ENCODE measurements around the gene CAB39L. TPM values are rescaled to one million over a fixed set of nuclear protein-coding genes. Genes with fewer than 3 reads are reported as not detected.

Gene CAB39L
- total RNA-seq, 1 donor from 2014 or later, result 7.7 TPM

DNA sequence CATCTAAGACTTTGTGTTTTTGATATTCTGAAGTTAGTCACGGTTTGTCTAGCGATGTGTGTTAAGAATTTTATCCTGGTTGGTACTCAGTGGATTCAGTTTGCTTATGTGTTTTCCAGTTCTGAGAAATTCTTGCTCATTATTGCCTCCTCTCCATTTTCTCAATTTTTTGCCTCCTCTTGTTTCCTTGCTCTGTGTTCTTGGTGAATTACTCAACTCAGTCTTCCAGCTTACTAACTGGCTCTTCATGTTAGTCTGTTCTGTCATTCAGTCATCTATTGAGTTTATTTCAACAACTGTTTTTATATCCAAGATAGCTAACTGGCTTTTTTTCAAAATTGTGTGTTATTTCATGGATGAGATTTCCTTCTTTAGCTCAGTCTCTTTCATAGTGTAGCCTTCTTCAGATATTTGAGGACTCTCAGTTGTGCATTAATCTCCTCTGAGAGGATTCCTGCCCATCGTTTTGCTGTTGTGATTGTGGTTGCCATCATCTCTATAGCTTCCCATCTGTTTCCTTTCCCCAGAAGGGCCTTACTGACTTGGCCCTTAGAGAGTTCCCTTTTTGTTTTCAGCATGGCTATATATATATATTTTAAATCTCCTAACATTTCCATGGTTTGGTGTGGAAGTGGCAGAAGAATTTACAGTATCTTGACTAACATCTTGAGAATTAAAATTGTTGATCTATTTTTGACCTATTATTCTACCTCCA lies 6.4 kb upstream of the CAB39L start:
- Mint-ChIP-seq H3K36me3 (ENCODE audit: unreplicated experiment) (no peaks in the 10 kb centered on the region), H3K4me1 (ENCODE audit: low read depth, unreplicated experiment) (peaks cover 5% of the 10 kb centered on the region), H3K9me3 (ENCODE audit: unreplicated experiment) (no peaks in the 10 kb centered on the region), H3K27ac (ENCODE audit: unreplicated experiment) (peak overlapping the region; percentile 86), H3K4me3 (ENCODE audit: unreplicated experiment) (peak overlapping the region; percentile 9), H3K27me3 (ENCODE audit: unreplicated experiment) (no peaks in the 10 kb centered on the region)
- no peak for DNase-seq
- TF ChIP-seq, protein P1, sequence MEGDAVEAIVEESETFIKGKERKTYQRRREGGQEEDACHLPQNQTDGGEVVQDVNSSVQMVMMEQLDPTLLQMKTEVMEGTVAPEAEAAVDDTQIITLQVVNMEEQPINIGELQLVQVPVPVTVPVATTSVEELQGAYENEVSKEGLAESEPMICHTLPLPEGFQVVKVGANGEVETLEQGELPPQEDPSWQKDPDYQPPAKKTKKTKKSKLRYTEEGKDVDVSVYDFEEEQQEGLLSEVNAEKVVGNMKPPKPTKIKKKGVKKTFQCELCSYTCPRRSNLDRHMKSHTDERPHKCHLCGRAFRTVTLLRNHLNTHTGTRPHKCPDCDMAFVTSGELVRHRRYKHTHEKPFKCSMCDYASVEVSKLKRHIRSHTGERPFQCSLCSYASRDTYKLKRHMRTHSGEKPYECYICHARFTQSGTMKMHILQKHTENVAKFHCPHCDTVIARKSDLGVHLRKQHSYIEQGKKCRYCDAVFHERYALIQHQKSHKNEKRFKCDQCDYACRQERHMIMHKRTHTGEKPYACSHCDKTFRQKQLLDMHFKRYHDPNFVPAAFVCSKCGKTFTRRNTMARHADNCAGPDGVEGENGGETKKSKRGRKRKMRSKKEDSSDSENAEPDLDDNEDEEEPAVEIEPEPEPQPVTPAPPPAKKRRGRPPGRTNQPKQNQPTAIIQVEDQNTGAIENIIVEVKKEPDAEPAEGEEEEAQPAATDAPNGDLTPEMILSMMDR (IDR thresholded peaks at IDR 0.05; ENCODE audit: partially characterized antibody, unreplicated experiment), result no peak

DNA sequence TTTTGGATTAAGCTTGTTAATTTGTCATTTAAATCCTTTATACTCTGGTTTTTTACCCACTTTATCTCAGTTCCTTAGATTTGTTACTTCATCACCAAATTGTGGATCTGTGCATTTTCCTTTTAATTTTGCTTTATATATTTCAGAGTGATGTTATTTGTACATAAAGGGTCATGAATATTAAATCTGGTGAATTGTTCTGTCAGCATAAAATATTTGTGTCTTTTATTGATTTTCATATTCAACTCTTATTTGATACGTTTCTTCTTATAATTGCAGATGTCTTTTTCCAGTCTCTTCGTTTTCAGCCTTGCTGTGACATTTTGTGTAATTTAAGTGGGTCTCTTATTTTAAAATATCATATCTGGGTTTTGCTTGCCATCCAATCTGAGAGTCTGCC lies 4.9 kb upstream of the CAB39L start:
- Mint-ChIP-seq H3K9me3 (ENCODE audit: unreplicated experiment) (peaks cover 2% of the 10 kb centered on the region), H3K27ac (ENCODE audit: unreplicated experiment) (no peak overlapping the region), H3K36me3 (ENCODE audit: unreplicated experiment) (no peaks in the 10 kb centered on the region), H3K4me1 (ENCODE audit: low read depth, unreplicated experiment) (peaks cover 8% of the 10 kb centered on the region), H3K27me3 (ENCODE audit: unreplicated experiment) (peaks cover 4% of the 10 kb centered on the region), H3K4me3 (ENCODE audit: unreplicated experiment) (no peak overlapping the region)
- TF ChIP-seq, protein P1 (IDR thresholded peaks at IDR 0.05; ENCODE audit: partially characterized antibody, unreplicated experiment), result no peak
- DNase-seq, result no peak

DNA sequence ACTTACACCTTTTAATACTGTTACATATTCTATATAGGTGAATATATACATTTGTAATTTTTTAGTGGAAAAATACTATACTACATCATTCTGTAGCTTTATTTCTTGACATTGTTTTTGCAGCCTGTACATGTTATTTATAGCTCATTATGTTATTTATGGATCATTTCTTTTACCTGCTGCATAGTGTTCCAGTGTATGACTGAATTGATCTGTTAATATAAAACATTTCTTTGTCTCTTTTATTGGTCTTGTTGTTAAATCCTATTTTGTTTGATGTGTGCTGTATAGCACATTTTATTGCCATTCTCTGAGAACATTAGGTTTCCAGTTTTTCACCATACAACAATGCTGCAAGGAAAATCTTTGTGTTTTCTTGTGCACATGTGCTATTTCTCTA lies 2.6 kb upstream of the CAB39L start:
- no peak for DNase-seq
- no peaks in the 10 kb centered on the region for H3K36me3 Mint-ChIP-seq (ENCODE audit: unreplicated experiment)
- peaks cover 8% of the 10 kb centered on the region for H3K27me3 Mint-ChIP-seq (ENCODE audit: unreplicated experiment)
- TF ChIP-seq, protein P1 (IDR thresholded peaks at IDR 0.05; ENCODE audit: partially characterized antibody, unreplicated experiment), result no peak
- H3K9me3 Mint-ChIP-seq (ENCODE audit: unreplicated experiment), result peaks cover 9% of the 10 kb centered on the region
- H3K4me3 Mint-ChIP-seq (ENCODE audit: unreplicated experiment), result no peak overlapping the region
- peaks cover 8% of the 10 kb centered on the region for H3K4me1 Mint-ChIP-seq (ENCODE audit: low read depth, unreplicated experiment)
- no peak overlapping the region for H3K27ac Mint-ChIP-seq (ENCODE audit: unreplicated experiment)

DNA sequence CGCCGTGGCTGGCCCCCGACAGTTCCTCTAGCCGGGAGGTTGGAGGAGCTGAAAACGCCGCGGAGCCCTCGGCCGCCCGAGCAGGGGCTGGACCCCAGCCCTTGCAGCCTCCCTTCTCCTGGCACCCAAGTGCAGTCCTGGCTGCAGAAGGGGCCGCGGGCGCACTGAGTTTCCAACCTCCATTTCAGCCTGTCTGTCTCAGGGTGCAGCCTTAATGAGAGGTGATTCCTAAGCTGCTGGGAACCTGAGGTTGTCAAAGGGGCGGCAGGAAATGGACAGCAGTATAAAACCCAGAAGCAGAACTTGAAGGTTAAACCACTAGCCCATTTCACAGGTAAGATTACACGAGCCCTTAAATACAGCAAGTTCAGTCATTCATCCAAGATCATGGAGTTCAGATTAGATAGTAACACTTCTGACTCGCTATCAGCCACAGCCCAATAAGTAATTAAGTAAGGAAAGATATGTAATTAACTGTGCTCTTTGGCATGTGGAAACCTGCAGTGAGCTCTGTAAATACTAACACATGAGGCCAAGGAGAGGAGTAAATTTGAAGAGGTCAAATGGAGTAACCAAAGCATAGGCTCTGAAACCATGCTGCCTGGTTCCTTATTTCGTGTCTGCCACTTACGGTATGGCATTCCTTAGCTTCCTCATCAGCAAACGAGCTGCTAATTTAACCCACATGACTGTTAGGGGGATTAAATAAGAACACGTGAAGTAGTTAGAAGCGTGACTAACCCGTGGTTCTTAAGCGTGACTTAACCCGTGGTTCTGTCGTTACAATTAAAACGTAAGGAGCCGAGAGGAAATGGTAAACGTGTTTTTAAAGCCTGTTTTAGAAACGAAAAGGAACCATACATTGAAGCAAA lies 896 bp upstream of the CAB39L start:
- Mint-ChIP-seq H3K4me1 (ENCODE audit: low read depth, unreplicated experiment) (peaks cover 3% of the 10 kb centered on the region), H3K27ac (ENCODE audit: unreplicated experiment) (peak overlapping the region; percentile 100), H3K4me3 (ENCODE audit: unreplicated experiment) (peak overlapping the region; percentile 99), H3K27me3 (ENCODE audit: unreplicated experiment) (peaks cover 8% of the 10 kb centered on the region), H3K9me3 (ENCODE audit: unreplicated experiment) (peaks cover 9% of the 10 kb centered on the region), H3K36me3 (ENCODE audit: unreplicated experiment) (no peaks in the 10 kb centered on the region)
- TF ChIP-seq, protein P1 (IDR thresholded peaks at IDR 0.05; ENCODE audit: partially characterized antibody, unreplicated experiment), result no peak
- DNase-seq, result no peak

DNA sequence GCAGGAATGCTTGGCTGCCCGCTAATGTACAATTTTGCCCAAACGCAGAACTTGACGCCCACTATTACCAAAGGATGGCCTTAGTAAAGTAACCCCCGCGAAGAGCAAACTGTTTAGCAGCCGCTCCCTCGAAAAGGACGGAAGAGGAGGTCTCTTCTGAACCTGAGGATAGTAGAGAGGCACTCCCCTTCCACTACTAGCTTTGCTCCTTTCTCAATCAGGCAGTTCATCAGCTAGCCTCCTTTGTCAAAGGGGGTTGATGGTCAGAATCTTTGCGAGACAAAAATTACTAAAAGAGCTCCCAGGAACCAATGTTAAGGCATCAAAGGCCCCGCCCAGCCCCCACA lies 534 bp downstream of the CAB39L start:
- Mint-ChIP-seq H3K27ac (ENCODE audit: unreplicated experiment) (peak overlapping the region; percentile 100), H3K4me3 (ENCODE audit: unreplicated experiment) (peak overlapping the region; percentile 99), H3K27me3 (ENCODE audit: unreplicated experiment) (peaks cover 8% of the 10 kb centered on the region), H3K4me1 (ENCODE audit: low read depth, unreplicated experiment) (peaks cover 3% of the 10 kb centered on the region), H3K9me3 (ENCODE audit: unreplicated experiment) (peaks cover 9% of the 10 kb centered on the region), H3K36me3 (ENCODE audit: unreplicated experiment) (no peaks in the 10 kb centered on the region)
- no peak for DNase-seq
- TF ChIP-seq, protein P1 (IDR thresholded peaks at IDR 0.05; ENCODE audit: partially characterized antibody, unreplicated experiment), result no peak

All from glutamatergic neuron (in vitro differentiated cells).